ENCODE measurements around the gene MED22.
A peak's percentile ranks its signal among the peaks of the same experiment; 100 is the strongest.
"Not testable (repeated sequence)": the region's sequence is repeated elsewhere in the genome, so short reads cannot be mapped to it uniquely, and the experiment has no call there.

MED22 gene

GRCh38 chr9:133339641-133340040 is 8.3 kb downstream of the MED22 start:
- no peaks in the 10 kb centered on the region for H3K9me2 ChIP-seq (replicated peaks; ENCODE audit: low read depth, low read length)
- TF ChIP-seq EZH2phosphoT487 (IDR thresholded peaks at IDR 0.05; ENCODE audit: borderline replicate concordance) (no peak), CTCF (conservative IDR thresholded peaks at IDR 0.05; ENCODE audit: low read length) (no peak)
- no peak overlapping the region for H3K4me2 ChIP-seq (ENCODE audit: low read depth, low read length, poor library complexity, severe bottlenecking)
- peaks cover 13% of the 10 kb centered on the region for H3K4me1 ChIP-seq (ENCODE audit: insufficient read depth, low read length, poor library complexity, severe bottlenecking)
- H3K9ac ChIP-seq (ENCODE audit: low read depth, low read length, poor library complexity, severe bottlenecking), result no peak overlapping the region
- H3K4me3 ChIP-seq (ENCODE audit: low read length, poor library complexity, severe bottlenecking), result no peak overlapping the region
- peaks cover 24% of the 10 kb centered on the region; the same call in 1 of the 2 replicates for H3K36me3 ChIP-seq (ENCODE audit: insufficient read depth, low read length)
- peaks cover 13% of the 10 kb centered on the region for H3K79me2 ChIP-seq (ENCODE audit: insufficient read depth, low read length)
- H3K27me3 ChIP-seq (ENCODE audit: insufficient read depth, low read length, poor library complexity, severe bottlenecking), result no peaks in the 10 kb centered on the region
- H3K9me3 ChIP-seq (ENCODE audit: insufficient read depth, low read depth, low read length), result no peaks in the 10 kb centered on the region
- H4K20me1 ChIP-seq (ENCODE audit: insufficient read depth, low read length, poor library complexity, severe bottlenecking), result peaks cover 9% of the 10 kb centered on the region
- no peak overlapping the region for H2AFZ ChIP-seq (ENCODE audit: low read length)
- no peaks in the 10 kb centered on the region for H3F3A ChIP-seq (ENCODE audit: low read depth)

GRCh38 chr9:133335924-133336811 is 11.8 kb downstream of the MED22 start, which contains the start of gene SURF6:
Gene SURF6, minus strand, starts transcription at chr9:133336188. Its CDS starts 56 bp downstream, at chr9:133336132.
- Histone ChIP-seq H3K79me2 (ENCODE audit: insufficient read depth, low read length) (peaks cover 39% of the 10 kb centered on the region), H3K4me3 (ENCODE audit: low read length, poor library complexity, severe bottlenecking) (peak within 1 kb of the TSS; percentile 82), H2AFZ (ENCODE audit: low read length) (peak within 1 kb of the TSS; percentile 80), H3K4me2 (ENCODE audit: low read depth, low read length, poor library complexity, severe bottlenecking) (peak within 1 kb of the TSS; percentile 94), H3K9me2 (replicated peaks; ENCODE audit: low read depth, low read length) (no peaks in the 10 kb centered on the region), H3K9ac (ENCODE audit: low read depth, low read length, poor library complexity, severe bottlenecking) (peak within 1 kb of the TSS; percentile 77), H3K27me3 (ENCODE audit: insufficient read depth, low read length, poor library complexity, severe bottlenecking) (no peaks in the 10 kb centered on the region), H3K9me3 (ENCODE audit: insufficient read depth, low read depth, low read length) (no peaks in the 10 kb centered on the region), H3F3A (ENCODE audit: low read depth) (no peaks in the 10 kb centered on the region), H3K4me1 (ENCODE audit: insufficient read depth, low read length, poor library complexity, severe bottlenecking) (peaks cover 30% of the 10 kb centered on the region), H3K36me3 (ENCODE audit: insufficient read depth, low read length) (peaks cover 33% of the 10 kb centered on the region; the same call in 1 of the 2 replicates), H4K20me1 (ENCODE audit: insufficient read depth, low read length, poor library complexity, severe bottlenecking) (peaks cover 34% of the 10 kb centered on the region)
- TF ChIP-seq EZH2phosphoT487 (IDR thresholded peaks at IDR 0.05; ENCODE audit: borderline replicate concordance) (no peak), CTCF (conservative IDR thresholded peaks at IDR 0.05; ENCODE audit: low read length) (no peak)

GRCh38 chr9:133334888-133335287 is 13.0 kb downstream of the MED22 start:
- peaks cover 41% of the 10 kb centered on the region; the same call in 1 of the 2 replicates for H3K36me3 ChIP-seq (ENCODE audit: insufficient read depth, low read length)
- H3K27me3 ChIP-seq (ENCODE audit: insufficient read depth, low read length, poor library complexity, severe bottlenecking); H3F3A ChIP-seq (ENCODE audit: low read depth); H3K9me2 ChIP-seq (replicated peaks; ENCODE audit: low read depth, low read length); H3K9me3 ChIP-seq (ENCODE audit: insufficient read depth, low read depth, low read length); H2AFZ ChIP-seq (ENCODE audit: low read length): not testable (repeated sequence)
- peaks cover 24% of the 10 kb centered on the region for H3K4me1 ChIP-seq (ENCODE audit: insufficient read depth, low read length, poor library complexity, severe bottlenecking)
- H3K79me2 ChIP-seq (ENCODE audit: insufficient read depth, low read length), result peaks cover 39% of the 10 kb centered on the region
- peak overlapping the region; percentile 79 for H3K4me2 ChIP-seq (ENCODE audit: low read depth, low read length, poor library complexity, severe bottlenecking)
- peaks cover 40% of the 10 kb centered on the region for H4K20me1 ChIP-seq (ENCODE audit: insufficient read depth, low read length, poor library complexity, severe bottlenecking)
- H3K9ac ChIP-seq (ENCODE audit: low read depth, low read length, poor library complexity, severe bottlenecking), result peak overlapping the region; percentile 77
- peak overlapping the region; percentile 82 for H3K4me3 ChIP-seq (ENCODE audit: low read length, poor library complexity, severe bottlenecking)

Measured in Loucy (cell line).